Ovary (tissue), 3 donors: Measurements from ENCODE around the gene CCDC169.
"Not testable (repeated sequence)": the region's sequence is repeated elsewhere in the genome, so short reads cannot be mapped to it uniquely, and the experiment has no call there.

Source experiments
- EP300 ChIP-seq: sonication (generic); formaldehyde crosslinking; IDR thresholded peaks from one replicate; pipeline ENCODE4 v1.6.1; 2017; ENCODE audit warnings: antibody characterized with exemption
- POLR2A ChIP-seq: fragments of 450-650 bp; IDR thresholded peaks from one replicate; pipeline ENCODE4 v1.6.1; 2017; ENCODE audit warnings: antibody characterized with exemption, mild to moderate bottlenecking, moderate library complexity
- TF ChIP-seq, protein P1 (sequence below), 3 donors: fragments of 450-650 bp in 2 of 3; fragments of 200-600 bp in 1 of 3; IDR thresholded peaks; one replicate each; pipeline versions ENCODE4 v1.5.1 to v1.8.0; 2016 to 2022; ENCODE audit warnings: antibody characterized with exemption in 3 of 3, mild to moderate bottlenecking in 1 of 3
- donor health status: DM: no; HTN: no; CAD: no.

DNA sequence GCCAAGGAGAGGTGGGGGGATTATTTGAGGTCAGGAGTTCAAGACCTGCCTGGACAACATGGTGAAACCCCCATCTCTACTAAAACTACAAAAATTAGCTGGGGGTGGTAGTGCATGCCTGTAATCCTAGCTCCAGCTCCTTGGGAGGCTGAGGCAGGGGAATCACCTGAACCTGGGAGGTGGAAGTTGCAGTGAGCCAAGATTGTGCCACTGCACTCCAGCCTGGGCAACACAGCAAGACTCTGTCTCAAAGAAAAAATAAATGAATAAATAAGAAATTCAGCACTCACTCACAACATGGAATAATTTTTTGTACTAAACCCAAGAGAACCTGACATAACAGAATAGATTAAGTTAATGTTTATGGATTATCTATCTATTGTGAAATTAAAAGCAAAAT is 34.6 kb upstream of the CCDC169 start:
- TF ChIP-seq, protein P1, sequence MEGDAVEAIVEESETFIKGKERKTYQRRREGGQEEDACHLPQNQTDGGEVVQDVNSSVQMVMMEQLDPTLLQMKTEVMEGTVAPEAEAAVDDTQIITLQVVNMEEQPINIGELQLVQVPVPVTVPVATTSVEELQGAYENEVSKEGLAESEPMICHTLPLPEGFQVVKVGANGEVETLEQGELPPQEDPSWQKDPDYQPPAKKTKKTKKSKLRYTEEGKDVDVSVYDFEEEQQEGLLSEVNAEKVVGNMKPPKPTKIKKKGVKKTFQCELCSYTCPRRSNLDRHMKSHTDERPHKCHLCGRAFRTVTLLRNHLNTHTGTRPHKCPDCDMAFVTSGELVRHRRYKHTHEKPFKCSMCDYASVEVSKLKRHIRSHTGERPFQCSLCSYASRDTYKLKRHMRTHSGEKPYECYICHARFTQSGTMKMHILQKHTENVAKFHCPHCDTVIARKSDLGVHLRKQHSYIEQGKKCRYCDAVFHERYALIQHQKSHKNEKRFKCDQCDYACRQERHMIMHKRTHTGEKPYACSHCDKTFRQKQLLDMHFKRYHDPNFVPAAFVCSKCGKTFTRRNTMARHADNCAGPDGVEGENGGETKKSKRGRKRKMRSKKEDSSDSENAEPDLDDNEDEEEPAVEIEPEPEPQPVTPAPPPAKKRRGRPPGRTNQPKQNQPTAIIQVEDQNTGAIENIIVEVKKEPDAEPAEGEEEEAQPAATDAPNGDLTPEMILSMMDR (IDR thresholded peaks at IDR 0.05), result not testable (repeated sequence)
- not testable (repeated sequence) for TF ChIP-seq POLR2A, EP300
